Activated CD4-positive, alpha-beta T cell treated with anti-CD3 and anti-CD28 coated beads, Interleukin-2, amount 50 U/mL, for 48 hours (primary cell): ENCODE results near the gene MAN2A1.
"Not testable (repeated sequence)": the region's sequence is repeated elsewhere in the genome, so short reads cannot be mapped to it uniquely, and the experiment has no call there.

ENCODE experiments used
- DNase-seq, 2 experiments: peaks; one replicate each; pipeline ENCODE4 v3.0.0-alpha.2; 2020

The MAN2A1 gene

GRCh38 chr5:109876941-109877669, 187.4 kb downstream of the MAN2A1 start:
- no peak for DNase-seq

DNA sequence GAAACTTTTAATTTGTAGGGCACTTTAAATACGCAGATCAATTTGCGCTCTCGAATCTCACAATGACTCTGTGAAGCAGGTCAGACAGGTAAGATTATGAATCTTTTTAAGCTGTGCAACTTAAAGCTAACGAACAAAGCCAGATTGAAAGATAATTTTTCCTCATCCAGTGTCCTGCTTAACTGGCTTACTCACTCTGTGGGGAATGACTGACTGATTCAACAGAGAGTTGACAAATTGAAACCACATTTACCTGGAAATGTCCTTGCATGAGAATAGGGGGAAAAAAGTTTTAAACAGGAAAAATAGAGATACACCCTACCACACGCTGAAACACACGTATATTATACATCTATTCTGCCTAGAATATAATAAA, 187.9 kb downstream of the MAN2A1 start:
- no peak for DNase-seq

DNA sequence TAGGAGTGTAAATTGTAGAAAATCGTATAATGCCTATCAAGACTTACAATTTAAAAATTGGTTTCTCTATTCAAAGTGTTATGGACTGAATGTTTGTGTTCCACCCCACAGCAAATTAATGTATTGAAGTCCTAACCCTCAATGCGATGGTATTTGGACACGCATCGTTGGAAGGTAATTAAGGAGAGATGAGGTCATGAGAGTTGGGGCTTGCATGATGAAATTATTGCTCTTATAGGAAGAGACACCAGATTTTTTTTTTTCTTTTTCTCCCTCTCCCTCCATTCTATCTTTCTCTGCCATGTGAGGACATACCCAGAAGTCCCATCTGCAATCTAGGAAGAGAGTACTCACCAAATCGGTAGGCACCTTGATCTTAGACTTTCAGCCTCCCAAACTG, 189.2 kb downstream of the MAN2A1 start:
- no peak for DNase-seq

- no peak for DNase-seq
Observed at GRCh38 chr5:109880907-109881685, 191.4 kb downstream of the MAN2A1 start.

DNA sequence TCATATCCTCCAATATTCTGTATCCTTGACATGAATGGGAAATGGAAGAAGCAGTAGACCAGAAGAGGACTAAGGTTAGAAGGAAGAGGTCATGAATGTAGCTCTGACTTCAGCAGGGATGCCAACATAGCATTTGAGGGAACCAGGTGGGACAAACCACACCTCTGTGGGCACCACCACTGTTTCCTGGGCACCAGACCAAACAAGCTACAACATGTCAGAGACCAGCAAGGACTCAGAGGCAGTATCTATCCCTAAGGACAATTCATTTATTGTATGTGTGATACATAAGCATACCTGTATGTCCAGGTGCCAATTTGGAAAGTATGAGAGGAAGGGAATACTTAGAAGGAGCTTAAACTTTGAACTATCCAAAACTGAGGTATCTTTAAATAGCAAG, 192.8 kb downstream of the MAN2A1 start:
- no peak for DNase-seq

DNA sequence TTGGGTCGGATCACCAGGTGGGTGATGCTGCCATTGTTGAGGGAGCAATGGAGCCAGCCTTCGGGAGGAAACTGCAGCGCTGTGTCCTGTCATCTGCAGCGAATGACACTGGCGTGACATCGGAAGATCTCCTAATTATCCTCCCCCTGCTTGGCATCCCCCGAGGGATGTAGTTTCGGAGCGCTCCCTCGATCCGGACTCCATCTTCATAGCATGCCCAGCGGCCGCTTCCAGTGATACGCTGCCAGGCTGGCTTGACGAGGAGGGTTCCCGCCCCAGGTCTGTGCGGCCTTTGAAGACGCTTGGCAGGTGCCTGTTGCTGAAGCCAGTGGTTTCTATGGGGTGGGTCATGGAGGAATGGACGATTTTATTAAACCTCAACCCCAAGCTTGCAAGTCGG, 194.9 kb downstream of the MAN2A1 start:
- no peak for DNase-seq

- DNase-seq, result no peak
Observed at GRCh38 chr5:109885205-109885604, 195.5 kb downstream of the MAN2A1 start.

- no peak for DNase-seq
Observed at GRCh38 chr5:109888989-109889388, 199.3 kb downstream of the MAN2A1 start.

- not testable (repeated sequence) for DNase-seq
Observed at GRCh38 chr5:109893271-109893670, 203.5 kb downstream of the MAN2A1 start.

- DNase-seq, result no peak
Observed at GRCh38 chr5:109898269-109899162, 208.8 kb downstream of the MAN2A1 start.

DNA sequence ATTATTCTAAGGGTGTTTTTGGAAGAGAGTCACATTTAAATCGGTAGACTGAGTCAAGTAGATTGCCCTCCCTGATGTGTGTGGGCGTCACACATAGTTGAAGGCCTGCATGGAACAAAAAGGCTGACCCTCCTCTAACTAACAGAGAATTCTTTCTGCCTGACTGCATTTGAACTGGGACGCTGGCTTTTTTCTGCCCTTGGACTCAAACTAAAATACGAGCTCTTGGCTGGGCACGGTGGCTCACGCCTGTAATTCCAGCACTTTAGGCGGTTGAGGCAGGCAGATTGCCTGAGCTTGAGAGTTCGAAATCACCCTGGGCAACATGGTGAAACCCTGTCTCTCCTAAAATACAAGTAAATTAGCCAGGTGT, 209.4 kb downstream of the MAN2A1 start:
- no peak for DNase-seq

DNA sequence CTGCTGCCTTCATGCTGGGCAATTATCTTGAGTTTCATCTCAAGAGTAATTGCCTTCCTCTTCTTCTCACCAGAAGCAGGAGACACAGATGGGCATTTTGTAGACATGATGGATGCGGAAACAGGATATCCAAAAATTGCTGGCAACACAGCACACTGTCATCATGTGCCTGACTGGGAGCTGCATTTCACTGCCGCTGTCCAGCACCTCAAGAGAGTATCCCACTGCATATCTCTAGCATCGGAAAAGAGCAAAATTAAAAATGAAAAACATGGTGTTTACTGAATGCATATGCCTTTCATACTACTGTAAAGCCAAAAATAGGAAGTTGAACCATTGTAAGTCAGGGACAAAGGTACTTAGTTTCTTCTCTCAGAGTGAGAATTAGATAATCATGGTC, 210.7 kb downstream of the MAN2A1 start:
- DNase-seq, result no peak

- DNase-seq, result no peak
Observed at GRCh38 chr5:109900911-109901627, 211.3 kb downstream of the MAN2A1 start.

DNA sequence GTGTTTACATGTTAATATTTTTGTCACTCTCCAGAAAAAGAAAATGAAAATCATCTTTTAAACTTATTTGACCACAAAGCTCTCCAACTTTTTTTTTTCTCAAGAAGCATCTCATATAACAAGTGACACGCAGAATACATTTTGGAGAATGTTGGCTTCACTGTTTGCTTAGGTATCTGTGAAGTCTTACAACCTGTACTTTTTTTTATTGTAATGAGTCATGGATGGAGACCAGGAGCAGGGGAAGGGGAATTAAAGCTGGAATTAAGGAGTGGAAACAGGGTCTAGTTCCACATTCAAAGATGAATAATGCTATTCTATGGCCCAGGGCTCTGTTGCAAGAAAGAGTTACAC, 211.9 kb downstream of the MAN2A1 start:
- DNase-seq, result no peak

DNA sequence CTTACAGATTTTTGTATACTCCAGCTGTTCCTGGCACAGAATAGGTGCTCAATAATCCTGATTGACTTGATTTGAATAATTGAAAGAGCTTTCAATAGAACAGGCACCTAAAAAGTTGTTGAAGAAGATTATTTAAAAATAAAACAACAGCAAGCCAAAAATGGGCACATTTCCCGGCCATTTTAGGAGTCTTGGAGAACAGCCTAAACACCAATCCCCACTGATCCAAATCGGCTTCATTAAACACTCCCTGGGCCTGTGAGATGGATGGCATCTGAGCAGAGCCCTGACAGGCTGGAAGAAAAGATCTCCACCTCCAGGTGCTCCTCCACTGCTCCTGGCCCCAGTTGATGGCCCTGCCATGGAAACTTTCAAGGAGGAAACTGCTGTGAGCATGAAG, 213.3 kb downstream of the MAN2A1 start:
- no peak for DNase-seq

GRCh38 chr5:109905906-109906305, 216.2 kb downstream of the MAN2A1 start:
- DNase-seq, result no peak

DNA sequence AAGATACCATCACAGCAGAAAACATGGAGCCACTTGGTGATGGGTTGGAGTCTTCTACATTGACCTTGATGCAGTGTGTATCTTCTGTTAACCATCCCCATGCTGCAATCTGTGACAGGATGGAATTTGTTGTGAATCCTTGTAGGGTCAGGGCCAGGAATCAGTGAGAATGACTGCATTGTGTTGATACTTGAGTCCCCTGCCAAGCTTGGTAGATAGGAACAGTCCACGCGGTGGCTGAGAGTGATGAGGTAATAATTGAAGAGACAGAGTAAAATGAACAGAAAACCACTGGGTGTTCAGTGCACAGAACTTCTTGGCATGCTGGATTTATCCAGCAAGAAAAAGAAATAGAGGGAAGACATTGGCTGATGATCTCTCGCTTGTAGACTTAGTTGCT, 217.5 kb downstream of the MAN2A1 start:
- DNase-seq, result no peak

GRCh38 chr5:109907731-109908130, 218.0 kb downstream of the MAN2A1 start:
- no peak for DNase-seq

GRCh38 chr5:109908366-109908765, 218.6 kb downstream of the MAN2A1 start:
- DNase-seq, result no peak

- DNase-seq, result no peak
Observed at GRCh38 chr5:109910874-109911273, 221.1 kb downstream of the MAN2A1 start.

GRCh38 chr5:109911731-109912130, 222.0 kb downstream of the MAN2A1 start:
- no peak for DNase-seq

DNA sequence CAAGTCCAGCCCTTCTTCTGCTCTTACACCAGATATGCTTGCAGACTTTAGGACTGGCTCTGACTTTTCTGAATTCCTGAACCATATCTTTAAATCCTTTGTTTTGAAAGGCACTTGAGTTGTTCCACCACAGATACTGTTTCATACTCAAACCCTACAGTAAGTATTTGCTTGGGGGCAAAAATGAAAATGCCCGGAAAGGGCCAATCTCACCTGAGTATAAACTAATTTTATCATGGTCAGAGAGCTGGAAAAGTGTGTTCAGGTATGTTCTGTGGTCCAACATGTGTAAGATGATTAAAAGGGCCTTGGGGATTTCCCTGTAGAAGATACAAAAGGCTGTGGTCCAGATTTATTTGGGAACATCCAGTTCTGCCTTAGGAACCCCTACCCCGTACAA, 225.2 kb downstream of the MAN2A1 start:
- DNase-seq, result no peak
